Chondrocyte (in vitro differentiated cells): ENCODE data around the gene FGF19. TPM values are rescaled to one million over a fixed set of nuclear protein-coding genes. Genes with fewer than 3 reads are reported as not detected.

Experiments
- DNase-seq: peaks from one replicate; pipeline ENCODE4 v3.0.0; 2021; ENCODE audit warnings: mixed read lengths, low spot score
- H3K27ac Mint-ChIP-seq: one replicate; pipeline ENCODE4 v1.8.0; 2021; ENCODE audit warnings: mild to moderate bottlenecking, moderate library complexity, mixed read lengths; ENCODE audit not compliant: unreplicated experiment
- H3K27me3 Mint-ChIP-seq: 2 replicates; pipeline ENCODE4 v1.8.0; 2021; ENCODE audit warnings: low read depth, mixed read lengths
- H3K36me3 Mint-ChIP-seq: 2 replicates; pipeline ENCODE4 v1.8.0; 2021; ENCODE audit warnings: low read depth, mixed read lengths
- H3K4me1 Mint-ChIP-seq: 2 replicates; pipeline ENCODE4 v1.8.0; 2021; ENCODE audit warnings: low read depth, mild to moderate bottlenecking, mixed read lengths
- H3K4me3 Mint-ChIP-seq: one replicate; pipeline ENCODE4 v1.8.0; 2021; ENCODE audit warnings: mild to moderate bottlenecking, moderate library complexity, mixed read lengths; ENCODE audit not compliant: unreplicated experiment
- H3K9me3 Mint-ChIP-seq: 2 replicates; pipeline ENCODE4 v1.8.0; 2021; ENCODE audit warnings: low read depth, mixed read lengths
- total RNA-seq: library from RNA; stranded (reverse); gene quantifications from 3 replicates; pipeline ENCODE4 v1.2.1, GENCODE V29; 2021
- TF ChIP-seq, protein P1 (sequence below): fragments of 200-600 bp; sonication (generic); IDR thresholded peaks from 2 replicates; pipeline ENCODE4 v1.5.0; 2021; ENCODE audit warnings: antibody characterized with exemption, mild to moderate bottlenecking, moderate library complexity

Gene FGF19
- total RNA-seq, 1 donor from 2014 or later: not detected

DNA sequence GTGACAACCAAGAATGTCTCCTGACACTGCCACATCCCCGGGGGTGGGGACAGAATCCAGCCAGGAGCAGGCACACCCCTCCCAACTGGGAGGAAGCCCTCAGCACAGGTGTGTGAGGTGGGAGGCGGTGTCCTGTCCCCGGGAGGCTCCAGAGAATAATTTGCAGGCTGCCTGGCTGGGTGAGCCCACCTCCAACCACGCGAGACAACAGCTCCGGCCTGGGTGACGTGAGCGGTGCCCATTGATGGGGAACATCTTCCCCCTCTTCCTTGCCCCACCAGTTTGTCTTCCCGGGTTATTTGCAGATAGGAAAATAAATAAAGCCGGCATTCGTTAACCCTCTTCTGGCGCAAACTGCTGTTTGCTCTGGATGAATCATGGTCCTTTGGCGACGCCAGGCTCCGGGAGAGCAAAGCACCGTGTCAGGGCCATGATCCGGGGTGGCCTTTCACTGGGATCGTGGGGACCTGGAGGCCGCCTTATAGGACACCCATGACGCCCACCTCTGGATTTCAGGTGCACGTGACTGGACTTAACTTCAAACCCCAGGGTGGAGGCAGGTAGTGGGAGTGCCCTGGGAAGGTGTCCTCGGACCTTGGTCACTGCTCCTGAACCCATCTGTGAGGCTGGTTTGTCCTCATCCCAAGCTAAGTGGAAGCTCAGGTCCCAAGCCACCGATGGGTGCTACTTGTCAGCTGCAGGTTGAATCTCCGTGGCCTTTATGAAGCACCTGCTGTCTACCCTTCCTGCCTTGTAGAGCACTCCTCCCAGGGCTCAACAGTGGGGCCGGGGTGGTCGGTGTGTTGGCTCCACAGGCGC is 49.0 kb downstream of the FGF19 start:
- peaks cover 9% of the 10 kb centered on the region for H3K36me3 Mint-ChIP-seq
- TF ChIP-seq, protein P1, sequence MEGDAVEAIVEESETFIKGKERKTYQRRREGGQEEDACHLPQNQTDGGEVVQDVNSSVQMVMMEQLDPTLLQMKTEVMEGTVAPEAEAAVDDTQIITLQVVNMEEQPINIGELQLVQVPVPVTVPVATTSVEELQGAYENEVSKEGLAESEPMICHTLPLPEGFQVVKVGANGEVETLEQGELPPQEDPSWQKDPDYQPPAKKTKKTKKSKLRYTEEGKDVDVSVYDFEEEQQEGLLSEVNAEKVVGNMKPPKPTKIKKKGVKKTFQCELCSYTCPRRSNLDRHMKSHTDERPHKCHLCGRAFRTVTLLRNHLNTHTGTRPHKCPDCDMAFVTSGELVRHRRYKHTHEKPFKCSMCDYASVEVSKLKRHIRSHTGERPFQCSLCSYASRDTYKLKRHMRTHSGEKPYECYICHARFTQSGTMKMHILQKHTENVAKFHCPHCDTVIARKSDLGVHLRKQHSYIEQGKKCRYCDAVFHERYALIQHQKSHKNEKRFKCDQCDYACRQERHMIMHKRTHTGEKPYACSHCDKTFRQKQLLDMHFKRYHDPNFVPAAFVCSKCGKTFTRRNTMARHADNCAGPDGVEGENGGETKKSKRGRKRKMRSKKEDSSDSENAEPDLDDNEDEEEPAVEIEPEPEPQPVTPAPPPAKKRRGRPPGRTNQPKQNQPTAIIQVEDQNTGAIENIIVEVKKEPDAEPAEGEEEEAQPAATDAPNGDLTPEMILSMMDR: no peak
- H3K9me3 Mint-ChIP-seq: no peaks in the 10 kb centered on the region
- no peaks in the 10 kb centered on the region for H3K4me1 Mint-ChIP-seq
- DNase-seq: peak; percentile 68
- H3K27ac Mint-ChIP-seq: no peak overlapping the region
- no peak overlapping the region for H3K4me3 Mint-ChIP-seq
- H3K27me3 Mint-ChIP-seq: no peaks in the 10 kb centered on the region

DNA sequence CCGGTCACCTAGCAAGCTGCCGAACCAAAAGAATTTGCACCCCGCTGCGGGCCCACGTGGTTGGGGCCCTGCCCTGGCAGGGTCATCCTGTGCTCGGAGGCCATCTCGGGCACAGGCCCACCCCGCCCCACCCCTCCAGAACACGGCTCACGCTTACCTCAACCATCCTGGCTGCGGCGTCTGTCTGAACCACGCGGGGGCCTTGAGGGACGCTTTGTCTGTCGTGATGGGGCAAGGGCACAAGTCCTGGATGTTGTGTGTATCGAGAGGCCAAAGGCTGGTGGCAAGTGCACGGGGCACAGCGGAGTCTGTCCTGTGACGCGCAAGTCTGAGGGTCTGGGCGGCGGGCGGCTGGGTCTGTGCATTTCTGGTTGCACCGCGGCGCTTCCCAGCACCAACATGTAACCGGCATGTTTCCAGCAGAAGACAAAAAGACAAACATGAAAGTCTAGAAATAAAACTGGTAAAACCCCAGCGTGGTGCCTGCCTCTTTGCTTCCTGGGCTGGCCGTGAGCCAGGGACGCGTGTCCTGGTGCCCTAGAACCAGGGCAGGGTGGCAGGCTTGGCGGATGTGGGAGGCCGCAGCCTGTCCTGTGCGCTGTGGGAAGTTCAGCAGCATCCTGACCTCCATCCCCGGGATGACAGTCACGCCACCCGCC is 49.7 kb downstream of the FGF19 start:
- H3K27me3 Mint-ChIP-seq: no peaks in the 10 kb centered on the region
- H3K4me1 Mint-ChIP-seq: peaks cover 2% of the 10 kb centered on the region
- H3K4me3 Mint-ChIP-seq: no peak overlapping the region
- no peaks in the 10 kb centered on the region for H3K9me3 Mint-ChIP-seq
- TF ChIP-seq, protein P1: no peak
- DNase-seq: peak; percentile 92
- no peak overlapping the region for H3K27ac Mint-ChIP-seq
- H3K36me3 Mint-ChIP-seq: peaks cover 14% of the 10 kb centered on the region

DNA sequence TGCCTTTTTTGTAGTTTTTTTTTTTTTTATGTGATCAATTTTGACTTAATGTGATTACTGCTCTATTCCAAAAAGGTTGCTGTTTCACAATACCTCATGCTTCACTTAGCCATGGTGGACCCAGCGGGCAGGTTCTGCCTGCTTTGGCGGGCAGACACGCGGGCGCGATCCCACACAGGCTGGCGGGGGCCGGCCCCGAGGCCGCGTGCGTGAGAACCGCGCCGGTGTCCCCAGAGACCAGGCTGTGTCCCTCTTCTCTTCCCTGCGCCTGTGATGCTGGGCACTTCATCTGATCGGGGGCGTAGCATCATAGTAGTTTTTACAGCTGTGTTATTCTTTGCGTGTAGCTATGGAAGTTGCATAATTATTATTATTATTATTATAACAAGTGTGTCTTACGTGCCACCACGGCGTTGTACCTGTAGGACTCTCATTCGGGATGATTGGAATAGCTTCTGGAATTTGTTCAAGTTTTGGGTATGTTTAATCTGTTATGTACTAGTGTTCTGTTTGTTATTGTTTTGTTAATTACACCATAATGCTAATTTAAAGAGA is 50.3 kb downstream of the FGF19 start:
- DNase-seq: peak; percentile 55
- TF ChIP-seq, protein P1: no peak
- Mint-ChIP-seq H3K4me1 (peaks cover 2% of the 10 kb centered on the region), H3K36me3 (peaks cover 14% of the 10 kb centered on the region), H3K4me3 (no peak overlapping the region), H3K27me3 (no peaks in the 10 kb centered on the region), H3K9me3 (no peaks in the 10 kb centered on the region), H3K27ac (no peak overlapping the region)

DNA sequence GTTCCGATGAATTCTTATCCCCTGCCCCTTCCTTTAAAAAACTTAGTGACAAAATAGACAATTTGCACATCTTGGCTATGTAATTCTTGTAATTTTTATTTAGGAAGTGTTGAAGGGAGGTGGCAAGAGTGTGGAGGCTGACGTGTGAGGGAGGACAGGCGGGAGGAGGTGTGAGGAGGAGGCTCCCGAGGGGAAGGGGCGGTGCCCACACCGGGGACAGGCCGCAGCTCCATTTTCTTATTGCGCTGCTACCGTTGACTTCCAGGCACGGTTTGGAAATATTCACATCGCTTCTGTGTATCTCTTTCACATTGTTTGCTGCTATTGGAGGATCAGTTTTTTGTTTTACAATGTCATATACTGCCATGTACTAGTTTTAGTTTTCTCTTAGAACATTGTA is 50.8 kb downstream of the FGF19 start:
- peaks cover 2% of the 10 kb centered on the region for H3K4me1 Mint-ChIP-seq
- TF ChIP-seq, protein P1: no peak
- H3K4me3 Mint-ChIP-seq: no peak overlapping the region
- no peaks in the 10 kb centered on the region for H3K27me3 Mint-ChIP-seq
- peak; percentile 29 for DNase-seq
- H3K9me3 Mint-ChIP-seq: no peaks in the 10 kb centered on the region
- no peak overlapping the region for H3K27ac Mint-ChIP-seq
- peaks cover 14% of the 10 kb centered on the region for H3K36me3 Mint-ChIP-seq

DNA sequence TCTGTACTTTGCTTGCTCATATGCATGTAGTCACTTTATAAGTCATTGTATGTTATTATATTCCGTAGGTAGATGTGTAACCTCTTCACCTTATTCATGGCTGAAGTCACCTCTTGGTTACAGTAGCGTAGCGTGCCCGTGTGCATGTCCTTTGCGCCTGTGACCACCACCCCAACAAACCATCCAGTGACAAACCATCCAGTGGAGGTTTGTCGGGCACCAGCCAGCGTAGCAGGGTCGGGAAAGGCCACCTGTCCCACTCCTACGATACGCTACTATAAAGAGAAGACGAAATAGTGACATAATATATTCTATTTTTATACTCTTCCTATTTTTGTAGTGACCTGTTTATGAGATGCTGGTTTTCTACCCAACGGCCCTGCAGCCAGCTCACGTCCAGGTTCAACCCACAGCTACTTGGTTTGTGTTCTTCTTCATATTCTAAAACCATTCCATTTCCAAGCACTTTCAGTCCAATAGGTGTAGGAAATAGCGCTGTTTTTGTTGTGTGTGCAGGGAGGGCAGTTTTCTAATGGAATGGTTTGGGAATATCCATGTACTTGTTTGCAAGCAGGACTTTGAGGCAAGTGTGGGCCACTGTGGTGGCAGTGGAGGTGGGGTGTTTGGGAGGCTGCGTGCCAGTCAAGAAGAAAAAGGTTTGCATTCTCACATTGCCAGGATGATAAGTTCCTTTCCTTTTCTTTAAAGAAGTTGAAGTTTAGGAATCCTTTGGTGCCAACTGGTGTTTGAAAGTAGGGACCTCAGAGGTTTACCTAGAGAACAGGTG is 51.8 kb downstream of the FGF19 start:
- no peak overlapping the region for H3K4me3 Mint-ChIP-seq
- TF ChIP-seq, protein P1: no peak
- peaks cover 2% of the 10 kb centered on the region for H3K4me1 Mint-ChIP-seq
- no peak overlapping the region for H3K27ac Mint-ChIP-seq
- peaks cover 14% of the 10 kb centered on the region for H3K36me3 Mint-ChIP-seq
- H3K27me3 Mint-ChIP-seq: no peaks in the 10 kb centered on the region
- H3K9me3 Mint-ChIP-seq: no peaks in the 10 kb centered on the region
- DNase-seq: peak; percentile 41
